GM23338 (cell line): ENCODE results near the gene FBXO39. TPM values are rescaled to one million over a fixed set of nuclear protein-coding genes. Genes with fewer than 3 reads are reported as not detected.

Source experiments
- ATAC-seq: fragments of 200-7000 bp; cut with Tn5 transposase; 3 replicates; pipeline ENCODE4 v1.9.1; 2020
- DNase-seq: peaks from one replicate; pipeline ENCODE4 v3.0.0-alpha.2; 2015; ENCODE audit warnings: low spot score
- H2AFZ ChIP-seq: fragments of 200-600 bp; sonication (generic); 2 replicates; pipeline ENCODE4 v1.8.0; 2016; ENCODE audit warnings: antibody characterized with exemption, mild to moderate bottlenecking, moderate library complexity
- H3F3A ChIP-seq: fragments of 200-600 bp; sonication (generic); replicated peaks from 2 replicates; pipeline ENCODE4 v1.8.0; 2017; ENCODE audit warnings: antibody characterized with exemption, mixed run types, low read depth
- H3K27ac ChIP-seq: fragments of 200-600 bp; sonication (generic); 2 replicates; pipeline ENCODE4 v1.6.1; 2016; ENCODE audit warnings: low read depth
- H3K27me3 ChIP-seq: fragments of 200-600 bp; sonication (generic); 2 replicates; pipeline ENCODE4 v1.8.0; 2016; ENCODE audit warnings: mild to moderate bottlenecking, mixed run types, moderate library complexity; ENCODE audit not compliant: insufficient read depth
- H3K36me3 ChIP-seq: fragments of 200-600 bp; sonication (generic); 2 replicates; pipeline ENCODE4 v1.8.0; 2016; ENCODE audit warnings: mild to moderate bottlenecking; ENCODE audit not compliant: insufficient read depth
- H3K4me1 ChIP-seq: fragments of 200-600 bp; sonication (generic); 2 replicates; pipeline ENCODE4 v1.8.0; 2016; ENCODE audit warnings: mild to moderate bottlenecking, moderate library complexity; ENCODE audit not compliant: insufficient read depth
- H3K4me2 ChIP-seq: fragments of 200-600 bp; sonication (generic); 2 replicates; pipeline ENCODE4 v1.7.1; 2017; ENCODE audit warnings: mixed run types
- H3K4me3 ChIP-seq: fragments of 200-600 bp; sonication (generic); 2 replicates; pipeline ENCODE4 v1.6.1; 2016; ENCODE audit warnings: mixed run types
- H3K79me2 ChIP-seq: fragments of 200-600 bp; sonication (generic); replicated peaks from 2 replicates; pipeline ENCODE4 v1.8.0; 2017; ENCODE audit warnings: mild to moderate bottlenecking; ENCODE audit not compliant: insufficient read depth
- H3K9me2 ChIP-seq: fragments of 200-600 bp; sonication (generic); 2 replicates; pipeline ENCODE4 v1.8.0; 2017; ENCODE audit not compliant: insufficient read depth
- H4K20me1 ChIP-seq: fragments of 200-600 bp; sonication (generic); replicated peaks from 2 replicates; pipeline ENCODE4 v1.8.0; 2017; ENCODE audit warnings: mild to moderate bottlenecking; ENCODE audit not compliant: insufficient read depth
- H3K27ac Mint-ChIP-seq: 2 replicates; pipeline ENCODE4 v1.8.0; 2020; ENCODE audit warnings: inconsistent platforms, mild to moderate bottlenecking, moderate library complexity, mixed read lengths
- H3K27me3 Mint-ChIP-seq: 3 replicates; pipeline ENCODE4 v1.8.0; 2022; ENCODE audit warnings: low read depth, mild to moderate bottlenecking, moderate library complexity, mixed read lengths, inconsistent platforms; ENCODE audit not compliant: insufficient read depth, poor library complexity
- H3K36me3 Mint-ChIP-seq: 3 replicates; pipeline ENCODE4 v1.8.0; 2021; ENCODE audit warnings: low read depth, mild to moderate bottlenecking, inconsistent platforms, moderate library complexity, mixed read lengths
- H3K4me1 Mint-ChIP-seq: 3 replicates; pipeline ENCODE4 v1.8.0; 2020; ENCODE audit warnings: mild to moderate bottlenecking, inconsistent platforms, mixed read lengths
- H3K4me3 Mint-ChIP-seq: 3 replicates; pipeline ENCODE4 v1.8.0; 2021; ENCODE audit warnings: moderate library complexity, mild to moderate bottlenecking, inconsistent platforms, mixed read lengths
- H3K9me3 Mint-ChIP-seq: 3 replicates; pipeline ENCODE4 v1.8.0; 2020; ENCODE audit warnings: moderate library complexity, mild to moderate bottlenecking, inconsistent platforms, mixed read lengths
- EZH2 ChIP-seq: fragments of 200-600 bp; sonication (generic); IDR thresholded peaks from one replicate; pipeline ENCODE4 v1.8.0; 2017; ENCODE audit warnings: antibody characterized with exemption, mild to moderate bottlenecking, low read depth; ENCODE audit not compliant: unreplicated experiment
- EZH2phosphoT487 ChIP-seq: fragments of 200-600 bp; sonication (generic); IDR thresholded peaks from one replicate; pipeline ENCODE4 v1.8.1; 2018; ENCODE audit warnings: antibody characterized with exemption; ENCODE audit not compliant: unreplicated experiment
- STAT1 ChIP-seq: IDR thresholded peaks from one replicate; pipeline ENCODE4 v1.6.1; 2016; ENCODE audit warnings: antibody characterized with exemption; ENCODE audit not compliant: unreplicated experiment
- ZNF331 ChIP-seq: fragments of 250-450 bp; sonication (Bioruptor Pico); IDR thresholded peaks from 2 replicates; pipeline ENCODE4 v1.5.0; 2020; ENCODE audit warnings: low read depth, mild to moderate bottlenecking, moderate library complexity
- polyA plus RNA-seq: library from polyadenylated mRNA; unstranded; fragments of >200 nt; fragmentation: Nextera tagmentation; extraction: Ambion mirVana; gene quantifications from 2 replicates; pipeline ENCODE4 v1.2.1, GENCODE V29; 2016
- total RNA-seq: library from RNA; depleted of rRNA; stranded (reverse); fragments of >200 nt; shearing (Covaris generic); gene quantifications from 2 replicates; pipeline ENCODE4 v1.2.3, GENCODE V29; 2014
- TF ChIP-seq, protein P1 (sequence below): IDR thresholded peaks from 2 replicates; pipeline ENCODE4 v1.6.1; 2016; ENCODE audit warnings: antibody characterized with exemption
- TF ChIP-seq, protein P2 (sequence below), 2 experiments: fragments of 200-600 bp in 1 of 2; sonication (generic) in 1 of 2; conservative IDR thresholded peaks; 2 replicates each; pipeline versions ENCODE4 v1.5.1 to v1.6.1; 2016 to 2017; ENCODE audit warnings: antibody characterized with exemption in 2 of 2, low read depth in 2 of 2, mild to moderate bottlenecking in 2 of 2, moderate library complexity in 1 of 2
- TF ChIP-seq, protein P3 (sequence below): fragments of 250-450 bp; sonication (Bioruptor Pico); IDR thresholded peaks from 2 replicates; pipeline ENCODE4 v1.5.0; 2020; ENCODE audit warnings: mild to moderate bottlenecking, moderate library complexity

FBXO39 gene
- total and polyA plus RNA-seq, 2 experiments from 2014 or later: not detected

DNA sequence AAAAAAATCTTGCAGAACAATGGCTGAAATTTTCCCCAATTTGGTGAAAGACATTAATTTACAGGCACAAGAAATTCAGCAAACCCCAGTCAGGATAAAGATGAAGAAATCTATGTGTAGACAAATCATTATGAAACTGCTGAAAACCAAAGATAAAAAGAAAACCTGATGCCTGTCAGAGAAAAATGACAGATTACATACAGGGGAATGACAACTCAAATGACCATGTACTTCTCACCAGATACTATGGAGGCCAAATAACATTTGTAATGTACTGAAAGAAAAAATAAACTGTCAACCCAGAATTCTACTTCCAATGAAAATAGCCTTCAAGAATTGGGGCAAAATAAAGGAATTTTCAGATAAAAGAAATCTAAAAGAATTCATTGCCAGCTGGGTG lies 27.4 kb upstream of the FBXO39 start (continued):
- TF ChIP-seq, protein P1, sequence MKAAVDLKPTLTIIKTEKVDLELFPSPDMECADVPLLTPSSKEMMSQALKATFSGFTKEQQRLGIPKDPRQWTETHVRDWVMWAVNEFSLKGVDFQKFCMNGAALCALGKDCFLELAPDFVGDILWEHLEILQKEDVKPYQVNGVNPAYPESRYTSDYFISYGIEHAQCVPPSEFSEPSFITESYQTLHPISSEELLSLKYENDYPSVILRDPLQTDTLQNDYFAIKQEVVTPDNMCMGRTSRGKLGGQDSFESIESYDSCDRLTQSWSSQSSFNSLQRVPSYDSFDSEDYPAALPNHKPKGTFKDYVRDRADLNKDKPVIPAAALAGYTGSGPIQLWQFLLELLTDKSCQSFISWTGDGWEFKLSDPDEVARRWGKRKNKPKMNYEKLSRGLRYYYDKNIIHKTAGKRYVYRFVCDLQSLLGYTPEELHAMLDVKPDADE: no peak
- no peak for TF ChIP-seq ZNF331 (CRISPR knock-in tag)

DNA sequence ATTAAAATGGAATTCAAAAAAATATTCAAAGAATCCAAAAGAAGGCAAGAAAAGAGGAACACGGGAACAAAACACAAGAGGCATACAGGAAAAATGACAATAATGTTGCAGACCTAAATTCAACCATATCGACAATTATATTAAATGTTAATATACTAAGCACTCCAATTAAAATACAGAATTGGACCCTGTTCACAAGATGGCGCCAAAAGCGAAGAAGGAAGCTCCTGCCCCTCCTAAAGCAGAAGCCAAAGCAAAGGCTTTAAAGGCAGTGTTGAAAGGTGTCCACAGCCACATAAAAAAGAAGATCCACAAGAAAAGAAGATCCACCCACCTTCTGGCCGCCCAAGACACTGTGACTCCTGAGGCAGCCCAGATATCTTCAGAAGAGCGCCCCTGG lies 26.5 kb upstream of the FBXO39 start:
- Mint-ChIP-seq H3K36me3 (no peaks in the 10 kb centered on the region), H3K27me3 (peaks cover 8% of the 10 kb centered on the region), H3K9me3 (peaks cover 12% of the 10 kb centered on the region), H3K4me1 (peaks cover 19% of the 10 kb centered on the region), H3K4me3 (no peak overlapping the region), H3K27ac (no peak overlapping the region)
- no peak overlapping the region for H3K4me3 ChIP-seq
- TF ChIP-seq, protein P2, sequence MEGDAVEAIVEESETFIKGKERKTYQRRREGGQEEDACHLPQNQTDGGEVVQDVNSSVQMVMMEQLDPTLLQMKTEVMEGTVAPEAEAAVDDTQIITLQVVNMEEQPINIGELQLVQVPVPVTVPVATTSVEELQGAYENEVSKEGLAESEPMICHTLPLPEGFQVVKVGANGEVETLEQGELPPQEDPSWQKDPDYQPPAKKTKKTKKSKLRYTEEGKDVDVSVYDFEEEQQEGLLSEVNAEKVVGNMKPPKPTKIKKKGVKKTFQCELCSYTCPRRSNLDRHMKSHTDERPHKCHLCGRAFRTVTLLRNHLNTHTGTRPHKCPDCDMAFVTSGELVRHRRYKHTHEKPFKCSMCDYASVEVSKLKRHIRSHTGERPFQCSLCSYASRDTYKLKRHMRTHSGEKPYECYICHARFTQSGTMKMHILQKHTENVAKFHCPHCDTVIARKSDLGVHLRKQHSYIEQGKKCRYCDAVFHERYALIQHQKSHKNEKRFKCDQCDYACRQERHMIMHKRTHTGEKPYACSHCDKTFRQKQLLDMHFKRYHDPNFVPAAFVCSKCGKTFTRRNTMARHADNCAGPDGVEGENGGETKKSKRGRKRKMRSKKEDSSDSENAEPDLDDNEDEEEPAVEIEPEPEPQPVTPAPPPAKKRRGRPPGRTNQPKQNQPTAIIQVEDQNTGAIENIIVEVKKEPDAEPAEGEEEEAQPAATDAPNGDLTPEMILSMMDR (conservative IDR thresholded peaks at IDR 0.05; ENCODE audit: low read depth in 2 of 2): peak in 1 of 2 experiments; percentile 57; a peak in 2 of 4 replicates
- TF ChIP-seq EZH2: no peak
- H3K36me3 ChIP-seq: no peaks in the 10 kb centered on the region
- H4K20me1 ChIP-seq: no peaks in the 10 kb centered on the region
- no peak for ATAC-seq
- no peak overlapping the region for H3K27ac ChIP-seq
- no peaks in the 10 kb centered on the region for H3K27me3 ChIP-seq
- H3K79me2 ChIP-seq: no peaks in the 10 kb centered on the region
- H3F3A ChIP-seq: no peaks in the 10 kb centered on the region
- no peak overlapping the region for H3K4me2 ChIP-seq
- no peak overlapping the region for H2AFZ ChIP-seq
- no peak for DNase-seq
- H3K4me1 ChIP-seq: peaks cover 18% of the 10 kb centered on the region
- 0 out of 2 replicates have a peak, but pooled peaks cover 6% of the 10 kb centered on the region for H3K9me2 ChIP-seq

DNA sequence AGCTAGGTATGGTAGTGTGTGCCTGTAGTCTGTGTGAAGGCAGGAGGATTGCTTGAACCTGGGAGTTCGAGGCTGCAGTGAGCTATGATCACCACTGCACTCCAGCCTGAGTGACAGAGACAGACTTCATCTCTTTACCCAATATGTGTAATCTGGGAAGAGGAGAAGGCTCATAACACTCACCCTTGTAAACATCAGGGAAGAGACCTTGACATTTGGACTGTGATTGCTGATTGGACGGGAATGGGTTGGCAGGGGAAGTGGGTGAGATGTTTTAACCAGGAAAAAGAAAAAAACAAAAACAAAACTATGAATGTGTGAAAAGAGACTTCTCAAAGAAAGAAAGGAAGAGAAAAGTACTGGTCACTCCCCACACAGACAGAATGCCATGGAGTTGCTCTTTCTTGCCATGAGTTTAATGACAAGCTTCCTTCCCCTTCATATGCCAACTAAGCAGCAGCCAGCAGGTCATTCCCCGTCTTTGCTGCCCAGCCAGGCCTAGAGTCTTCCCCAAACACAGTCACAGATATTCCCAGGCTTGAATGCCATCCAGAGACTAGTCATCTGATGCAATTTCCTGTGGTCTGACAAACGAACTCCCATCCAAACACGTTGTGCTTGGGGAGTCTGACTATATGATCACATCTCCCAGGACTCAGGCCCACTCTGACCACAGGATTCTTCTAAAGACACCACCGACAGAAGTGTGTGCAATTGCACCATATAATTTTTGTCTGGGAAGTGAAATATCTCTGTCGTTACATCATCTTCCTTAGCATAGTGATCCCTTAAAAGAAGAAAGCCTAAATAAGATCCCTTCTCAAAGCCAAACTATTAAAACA lies 23.7 kb upstream of the FBXO39 start:
- no peak for ATAC-seq
- Mint-ChIP-seq H3K27me3 (peaks cover 10% of the 10 kb centered on the region), H3K4me3 (no peak overlapping the region; the same call in 2 of the 3 replicates), H3K4me1 (peaks cover 24% of the 10 kb centered on the region), H3K27ac (peak overlapping the region; percentile 95), H3K36me3 (no peaks in the 10 kb centered on the region), H3K9me3 (peaks cover 12% of the 10 kb centered on the region)
- Histone ChIP-seq H3K27ac (peak overlapping the region; percentile 64; the same call in 1 of the 2 replicates), H3K4me3 (no peak overlapping the region), H2AFZ (peak overlapping the region; percentile 89), H3F3A (no peaks in the 10 kb centered on the region), H3K79me2 (no peaks in the 10 kb centered on the region), H3K4me2 (peak overlapping the region; percentile 56; the same call in 1 of the 2 replicates), H3K36me3 (no peaks in the 10 kb centered on the region), H4K20me1 (no peaks in the 10 kb centered on the region), H3K9me2 (0 out of 2 replicates have a peak, but pooled peaks cover 6% of the 10 kb centered on the region), H3K27me3 (no peaks in the 10 kb centered on the region), H3K4me1 (peaks cover 18% of the 10 kb centered on the region)
- DNase-seq: no peak
- TF ChIP-seq, protein P1: no peak
- TF ChIP-seq STAT1 (no peak), EZH2phosphoT487 (no peak), EZH2 (no peak), ZNF331 (CRISPR knock-in tag) (no peak)
- TF ChIP-seq, protein P3, sequence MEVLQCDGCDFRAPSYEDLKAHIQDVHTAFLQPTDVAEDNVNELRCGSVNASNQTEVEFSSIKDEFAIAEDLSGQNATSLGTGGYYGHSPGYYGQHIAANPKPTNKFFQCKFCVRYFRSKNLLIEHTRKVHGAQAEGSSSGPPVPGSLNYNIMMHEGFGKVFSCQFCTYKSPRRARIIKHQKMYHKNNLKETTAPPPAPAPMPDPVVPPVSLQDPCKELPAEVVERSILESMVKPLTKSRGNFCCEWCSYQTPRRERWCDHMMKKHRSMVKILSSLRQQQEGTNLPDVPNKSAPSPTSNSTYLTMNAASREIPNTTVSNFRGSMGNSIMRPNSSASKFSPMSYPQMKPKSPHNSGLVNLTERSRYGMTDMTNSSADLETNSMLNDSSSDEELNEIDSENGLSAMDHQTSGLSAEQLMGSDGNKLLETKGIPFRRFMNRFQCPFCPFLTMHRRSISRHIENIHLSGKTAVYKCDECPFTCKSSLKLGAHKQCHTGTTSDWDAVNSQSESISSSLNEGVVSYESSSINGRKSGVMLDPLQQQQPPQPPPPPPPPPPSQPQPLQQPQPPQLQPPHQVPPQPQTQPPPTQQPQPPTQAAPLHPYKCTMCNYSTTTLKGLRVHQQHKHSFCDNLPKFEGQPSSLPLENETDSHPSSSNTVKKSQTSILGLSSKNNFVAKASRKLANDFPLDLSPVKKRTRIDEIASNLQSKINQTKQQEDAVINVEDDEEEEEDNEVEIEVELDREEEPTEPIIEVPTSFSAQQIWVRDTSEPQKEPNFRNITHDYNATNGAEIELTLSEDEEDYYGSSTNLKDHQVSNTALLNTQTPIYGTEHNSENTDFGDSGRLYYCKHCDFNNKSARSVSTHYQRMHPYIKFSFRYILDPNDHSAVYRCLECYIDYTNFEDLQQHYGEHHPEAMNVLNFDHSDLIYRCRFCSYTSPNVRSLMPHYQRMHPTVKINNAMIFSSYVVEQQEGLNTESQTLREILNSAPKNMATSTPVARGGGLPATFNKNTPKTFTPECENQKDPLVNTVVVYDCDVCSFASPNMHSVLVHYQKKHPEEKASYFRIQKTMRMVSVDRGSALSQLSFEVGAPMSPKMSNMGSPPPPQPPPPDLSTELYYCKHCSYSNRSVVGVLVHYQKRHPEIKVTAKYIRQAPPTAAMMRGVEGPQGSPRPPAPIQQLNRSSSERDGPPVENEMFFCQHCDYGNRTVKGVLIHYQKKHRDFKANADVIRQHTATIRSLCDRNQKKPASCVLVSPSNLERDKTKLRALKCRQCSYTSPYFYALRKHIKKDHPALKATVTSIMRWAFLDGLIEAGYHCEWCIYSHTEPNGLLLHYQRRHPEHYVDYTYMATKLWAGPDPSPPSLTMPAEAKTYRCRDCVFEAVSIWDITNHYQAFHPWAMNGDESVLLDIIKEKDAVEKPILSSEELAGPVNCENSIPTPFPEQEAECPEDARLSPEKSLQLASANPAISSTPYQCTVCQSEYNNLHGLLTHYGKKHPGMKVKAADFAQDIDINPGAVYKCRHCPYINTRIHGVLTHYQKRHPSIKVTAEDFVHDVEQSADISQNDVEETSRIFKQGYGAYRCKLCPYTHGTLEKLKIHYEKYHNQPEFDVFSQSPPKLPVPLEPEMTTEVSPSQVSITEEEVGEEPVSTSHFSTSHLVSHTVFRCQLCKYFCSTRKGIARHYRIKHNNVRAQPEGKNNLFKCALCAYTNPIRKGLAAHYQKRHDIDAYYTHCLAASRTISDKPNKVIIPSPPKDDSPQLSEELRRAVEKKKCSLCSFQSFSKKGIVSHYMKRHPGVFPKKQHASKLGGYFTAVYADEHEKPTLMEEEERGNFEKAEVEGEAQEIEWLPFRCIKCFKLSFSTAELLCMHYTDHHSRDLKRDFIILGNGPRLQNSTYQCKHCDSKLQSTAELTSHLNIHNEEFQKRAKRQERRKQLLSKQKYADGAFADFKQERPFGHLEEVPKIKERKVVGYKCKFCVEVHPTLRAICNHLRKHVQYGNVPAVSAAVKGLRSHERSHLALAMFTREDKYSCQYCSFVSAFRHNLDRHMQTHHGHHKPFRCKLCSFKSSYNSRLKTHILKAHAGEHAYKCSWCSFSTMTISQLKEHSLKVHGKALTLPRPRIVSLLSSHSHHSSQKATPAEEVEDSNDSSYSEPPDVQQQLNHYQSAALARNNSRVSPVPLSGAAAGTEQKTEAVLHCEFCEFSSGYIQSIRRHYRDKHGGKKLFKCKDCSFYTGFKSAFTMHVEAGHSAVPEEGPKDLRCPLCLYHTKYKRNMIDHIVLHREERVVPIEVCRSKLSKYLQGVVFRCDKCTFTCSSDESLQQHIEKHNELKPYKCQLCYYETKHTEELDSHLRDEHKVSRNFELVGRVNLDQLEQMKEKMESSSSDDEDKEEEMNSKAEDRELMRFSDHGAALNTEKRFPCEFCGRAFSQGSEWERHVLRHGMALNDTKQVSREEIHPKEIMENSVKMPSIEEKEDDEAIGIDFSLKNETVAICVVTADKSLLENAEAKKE: no peak
